ENCODE results near the gene GFOD2. TPM values are rescaled to one million over a fixed set of nuclear protein-coding genes. Genes with fewer than 3 reads are reported as not detected.

The GFOD2 gene
- total RNA-seq, 1 experiment from 2014 or later: 15.9 TPM

DNA sequence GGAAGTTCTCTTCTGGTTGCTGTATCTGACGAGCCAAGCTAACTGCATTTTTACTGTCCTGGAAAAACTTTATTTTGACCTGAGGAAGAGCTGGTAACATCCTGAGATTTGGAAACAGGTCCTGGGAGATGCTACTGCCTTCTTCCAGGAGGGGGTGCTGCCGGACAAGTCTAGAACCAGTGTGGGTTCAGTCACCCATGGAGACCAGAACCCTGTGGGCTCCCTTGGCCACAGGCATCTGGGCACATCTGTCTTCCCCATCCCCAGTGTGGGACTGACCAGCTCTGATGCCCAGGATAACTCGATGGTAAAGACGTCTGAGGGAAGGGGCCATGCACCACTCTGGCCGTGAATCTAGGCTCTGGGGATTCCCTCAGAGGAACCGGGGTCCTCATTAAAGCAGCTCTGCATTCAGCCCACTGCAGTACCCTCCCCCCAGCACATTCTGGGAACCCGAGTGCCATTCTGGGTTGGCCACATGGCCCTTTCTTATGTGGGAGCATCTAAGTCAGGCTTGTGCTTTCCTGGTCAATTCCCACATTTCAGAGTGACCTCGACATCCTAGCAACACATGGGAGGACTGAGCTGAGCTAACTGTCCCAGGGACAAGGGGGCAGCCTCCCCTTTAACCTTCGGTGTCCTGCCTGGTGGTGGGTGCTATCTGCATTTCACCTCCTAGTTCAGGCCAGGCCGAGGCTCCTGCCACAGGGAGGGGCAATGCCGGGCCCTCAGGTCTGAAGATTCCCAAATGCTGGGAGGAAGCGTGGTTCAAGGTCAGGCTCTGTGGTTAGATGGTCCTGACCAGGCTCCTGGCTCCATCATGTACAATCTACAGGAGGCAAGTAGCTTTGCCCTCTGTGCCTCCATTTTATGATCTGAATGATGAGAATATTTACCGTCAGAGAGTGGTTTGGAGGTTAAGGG, 46.1 kb downstream of the GFOD2 start:
- peak; percentile 83 for DNase-seq (ENCODE audit: low read depth)

DNA sequence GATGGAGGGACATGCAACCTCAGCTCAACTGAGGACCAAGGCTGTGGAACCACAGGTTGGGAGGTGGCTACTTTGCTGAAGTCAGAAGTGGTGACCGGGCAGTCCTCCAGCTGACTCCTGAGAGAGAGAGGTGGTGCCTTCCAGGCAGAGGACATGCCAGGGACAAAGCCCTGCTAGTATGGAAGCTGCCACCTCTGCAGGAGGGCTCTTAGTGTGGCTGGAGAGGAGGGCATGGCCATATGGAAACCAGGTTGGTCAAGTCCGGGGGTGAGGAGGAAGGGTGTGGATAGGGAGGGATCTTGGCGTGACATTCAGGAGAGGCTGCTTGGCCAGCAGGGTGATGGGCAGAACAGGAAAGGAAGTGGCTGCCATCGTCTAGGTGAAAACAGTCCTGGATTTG, 46.8 kb downstream of the GFOD2 start:
- no peak for DNase-seq (ENCODE audit: low read depth)

DNA sequence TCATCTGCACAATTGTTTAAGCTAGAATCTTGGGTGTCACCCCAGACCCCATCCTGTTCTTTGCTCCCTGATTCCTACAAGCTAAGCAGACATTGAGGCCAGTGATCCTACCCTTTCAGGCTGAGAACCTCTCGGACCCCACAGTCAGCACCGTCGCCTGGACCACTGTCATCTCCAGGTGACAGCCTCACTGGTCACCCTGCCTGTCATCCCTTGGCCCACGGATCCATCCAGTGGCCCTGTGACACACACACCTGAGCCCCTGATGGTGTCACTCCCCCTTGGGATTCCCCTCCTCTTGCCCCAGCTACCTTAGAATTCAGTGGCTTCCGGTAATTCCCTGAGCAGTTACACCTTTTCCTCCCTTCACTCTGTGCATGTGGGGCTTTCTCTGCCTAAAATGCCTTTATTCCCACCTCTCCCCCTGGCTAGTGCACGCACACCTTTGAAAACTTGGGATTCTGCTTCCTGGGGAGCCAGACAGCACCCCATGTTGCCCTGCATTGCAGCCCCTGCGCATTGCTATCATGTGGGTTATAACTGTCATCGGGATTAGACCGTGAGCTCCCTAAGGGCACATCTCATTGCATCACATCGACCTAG, 49.5 kb downstream of the GFOD2 start:
- DNase-seq (ENCODE audit: low read depth): no peak

DNA sequence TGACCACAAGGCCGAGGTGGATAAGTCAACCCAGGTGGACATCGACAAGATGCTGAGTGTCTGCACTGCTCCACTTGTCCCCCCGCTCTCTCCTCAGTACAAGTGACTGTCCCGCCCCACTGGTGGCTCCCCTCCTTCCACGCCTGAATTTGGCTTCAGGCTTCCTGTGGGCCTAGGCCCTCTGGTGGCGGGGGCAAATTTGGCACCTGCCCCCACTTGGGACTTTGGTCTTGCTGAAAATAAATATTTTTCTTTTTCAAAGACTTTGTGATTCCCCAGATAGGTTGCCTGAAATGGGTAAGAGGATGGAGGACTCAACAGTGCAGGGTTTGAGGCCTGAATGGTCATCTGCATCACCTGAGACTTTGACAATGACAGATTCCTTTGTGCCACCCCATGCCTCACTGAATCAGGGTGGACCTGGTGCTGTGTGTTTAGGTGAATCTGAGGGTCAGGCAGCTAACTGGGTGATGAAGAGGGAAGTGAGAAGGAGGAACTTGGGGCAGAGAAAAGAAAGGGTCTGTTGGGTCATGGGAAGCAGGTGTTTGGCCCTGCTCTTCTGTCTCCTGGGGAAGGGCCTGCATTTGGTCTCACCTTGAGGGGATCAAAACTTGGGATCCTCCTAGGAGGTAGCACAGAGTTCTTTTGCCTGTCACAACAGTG, 50.5 kb downstream of the GFOD2 start:
- DNase-seq (ENCODE audit: low read depth): no peak

DNA sequence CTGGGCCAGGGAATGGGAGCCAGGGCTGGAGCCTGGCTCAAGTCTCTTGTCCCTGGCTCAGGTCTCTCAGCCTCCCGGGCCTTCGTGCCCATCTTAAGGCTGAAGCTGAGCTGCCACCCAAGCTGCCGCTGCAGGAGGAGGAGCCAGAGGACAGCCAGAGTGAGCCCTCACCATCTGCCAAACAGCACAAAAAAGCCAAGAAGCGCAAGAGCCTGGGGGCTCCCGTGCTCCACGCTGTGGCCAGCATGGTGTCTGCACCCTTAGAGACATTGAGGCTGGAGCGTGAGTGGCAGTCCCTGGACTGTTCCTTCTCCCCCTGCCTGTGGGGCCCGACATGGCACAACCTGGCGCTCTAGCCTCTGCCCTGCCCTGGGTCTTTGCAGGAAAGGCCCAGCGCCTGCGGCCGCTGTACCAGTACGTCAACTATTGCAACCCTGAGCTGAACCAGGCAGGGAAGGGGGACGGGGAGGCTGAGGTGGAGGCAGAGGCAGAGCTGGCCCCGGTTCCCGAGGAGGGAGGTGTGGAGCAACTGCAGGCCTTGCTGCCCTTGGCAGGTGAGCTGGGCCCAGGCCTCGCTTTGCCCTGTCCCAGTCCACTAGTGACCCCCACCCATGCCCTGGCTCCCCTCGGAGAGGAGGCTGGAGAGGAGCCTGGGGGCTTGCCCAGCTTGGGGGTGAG, 51.2 kb downstream of the GFOD2 start:
- peak; percentile 95 for DNase-seq (ENCODE audit: low read depth)

DNA sequence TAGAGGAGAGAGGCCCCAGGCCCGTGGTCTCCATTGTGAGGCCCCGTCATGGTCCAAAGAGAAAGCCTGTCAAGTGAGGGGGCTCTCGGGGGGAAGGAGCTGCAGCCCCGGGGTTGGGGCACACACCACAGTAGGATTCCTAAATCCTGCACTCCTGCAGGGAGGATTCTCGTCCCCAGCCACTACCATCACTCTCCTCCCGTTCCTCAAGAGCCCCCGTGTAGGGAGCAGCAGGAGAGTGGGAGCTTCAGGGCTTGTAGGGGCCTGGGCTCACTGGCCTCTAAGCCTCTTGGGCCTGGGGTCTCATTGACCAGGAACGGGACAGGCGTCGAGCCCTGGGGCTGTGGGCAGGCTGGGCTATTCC, 51.7 kb downstream of the GFOD2 start:
- no peak for DNase-seq (ENCODE audit: low read depth)

DNA sequence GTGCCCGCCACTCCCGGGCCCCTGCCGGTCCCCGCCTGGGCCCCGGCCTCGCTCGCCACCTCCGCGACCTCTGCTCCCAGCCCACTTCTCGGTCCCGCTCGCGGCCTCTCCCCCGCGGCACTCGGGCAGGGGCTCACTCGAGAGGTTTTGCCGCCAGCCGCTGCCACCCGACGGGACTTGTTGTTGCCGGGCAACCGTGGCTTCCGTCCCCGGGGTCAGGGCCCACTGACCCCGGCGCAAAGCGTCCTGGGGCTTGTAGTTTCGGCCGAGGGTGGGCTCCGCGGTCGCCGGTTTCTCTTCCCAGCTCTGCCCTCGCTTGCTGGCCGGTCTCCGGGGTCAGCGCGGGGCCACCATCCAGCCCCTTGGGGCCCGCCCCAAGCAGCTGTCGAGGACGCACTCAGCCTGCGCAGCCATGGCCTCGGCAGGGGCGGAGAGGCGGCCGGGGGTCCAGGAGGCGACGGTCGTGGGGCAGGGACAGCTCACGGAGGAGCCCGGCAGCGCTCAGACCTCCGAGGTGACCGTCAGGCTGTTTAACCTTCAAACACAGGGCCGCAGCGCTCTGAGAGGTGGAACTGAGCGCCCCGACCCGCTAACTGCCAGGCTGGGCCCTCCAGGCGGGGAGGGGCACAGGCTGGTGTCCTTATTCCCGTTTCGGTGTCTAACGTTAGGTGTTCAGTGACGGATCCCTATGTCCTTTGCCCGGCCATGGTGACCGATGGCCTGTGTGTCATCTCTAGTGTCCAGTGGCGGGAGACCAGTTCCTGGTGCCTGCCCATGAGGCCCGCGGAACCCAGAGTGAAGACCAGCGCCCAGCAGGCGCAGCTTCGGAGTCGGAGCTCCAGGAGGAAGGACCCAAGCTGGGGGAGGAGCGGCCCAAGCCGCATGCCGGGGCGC, 52.3 kb downstream of the GFOD2 start, which contains the start of the genes C16orf86 and ENKD1:
Gene C16orf86, plus strand, starts transcription at position 256 of the 894 bp plus-strand sequence. Its CDS starts 157 bp downstream, at position 413.
Gene ENKD1, minus strand, starts transcription at position 192 of the 894 bp plus-strand sequence. CDS start 308 bp downstream, outside the sequence.
- peak; percentile 75 for DNase-seq (ENCODE audit: low read depth)

DNA sequence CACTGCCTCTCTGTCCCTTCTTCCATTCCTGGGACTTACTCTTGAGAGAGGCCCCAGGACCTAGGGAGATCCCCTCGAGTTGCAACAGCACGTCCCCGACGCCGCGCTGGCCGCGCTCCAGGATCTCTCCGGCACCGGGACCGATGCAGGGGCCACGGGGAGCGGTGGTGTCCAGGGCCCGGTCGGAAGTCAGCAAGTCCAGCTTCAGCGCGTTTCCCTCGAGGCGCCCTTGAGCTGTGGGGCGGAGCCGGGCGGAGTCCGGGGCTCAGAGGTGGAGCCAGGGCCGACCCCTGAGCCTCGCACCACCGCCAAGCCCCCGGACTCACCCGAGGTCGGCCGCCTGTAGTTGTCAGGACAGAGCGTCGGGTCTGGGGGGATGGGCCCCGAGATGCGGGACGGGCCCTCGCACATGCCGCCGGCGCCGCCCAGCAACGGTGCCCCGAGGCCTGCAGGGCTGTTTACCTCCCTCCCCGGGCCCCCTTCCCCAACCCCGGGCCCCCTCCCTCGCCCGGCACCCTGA, 53.0 kb downstream of the GFOD2 start:
- DNase-seq (ENCODE audit: low read depth): no peak

DNA sequence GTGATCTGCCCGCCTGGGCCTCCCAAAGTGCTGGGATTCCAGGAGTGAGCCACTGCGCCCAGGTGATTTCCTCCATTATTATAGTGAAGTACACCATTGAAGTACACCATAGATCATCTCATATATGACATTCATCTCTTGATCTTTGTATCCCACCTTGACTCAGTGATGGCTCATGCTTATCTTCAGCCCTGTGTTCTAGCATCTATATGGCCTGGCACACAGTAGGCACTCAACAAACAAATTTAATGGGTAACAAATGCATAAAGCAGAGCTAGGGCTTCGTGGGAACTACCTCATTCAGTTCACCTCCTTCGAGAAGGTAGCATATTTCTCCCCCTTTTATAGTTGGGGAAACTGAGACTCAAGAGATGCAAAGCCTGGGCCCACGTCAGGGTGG, 53.5 kb downstream of the GFOD2 start:
- no peak for DNase-seq (ENCODE audit: low read depth)

DNA sequence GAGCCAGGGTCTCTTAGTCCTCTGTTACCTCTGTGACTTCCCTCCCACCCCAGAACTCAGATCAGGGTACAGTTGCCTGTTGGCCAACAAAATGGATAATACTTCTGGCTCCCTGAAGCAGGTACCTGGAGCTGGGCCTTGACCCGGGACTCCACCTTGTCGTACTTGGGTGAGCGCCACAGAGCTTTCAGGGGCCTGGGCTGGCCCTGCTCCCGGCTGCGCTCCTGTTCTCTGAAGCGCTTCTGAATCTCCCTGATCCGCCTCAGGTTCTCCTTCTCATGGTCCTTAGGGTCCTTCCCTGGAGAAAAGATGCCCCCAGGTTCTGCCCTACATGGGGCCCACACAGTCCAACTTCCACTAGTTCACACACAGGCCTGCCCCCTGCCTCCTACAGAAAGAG, 54.2 kb downstream of the GFOD2 start:
- DNase-seq (ENCODE audit: low read depth): no peak

DNA sequence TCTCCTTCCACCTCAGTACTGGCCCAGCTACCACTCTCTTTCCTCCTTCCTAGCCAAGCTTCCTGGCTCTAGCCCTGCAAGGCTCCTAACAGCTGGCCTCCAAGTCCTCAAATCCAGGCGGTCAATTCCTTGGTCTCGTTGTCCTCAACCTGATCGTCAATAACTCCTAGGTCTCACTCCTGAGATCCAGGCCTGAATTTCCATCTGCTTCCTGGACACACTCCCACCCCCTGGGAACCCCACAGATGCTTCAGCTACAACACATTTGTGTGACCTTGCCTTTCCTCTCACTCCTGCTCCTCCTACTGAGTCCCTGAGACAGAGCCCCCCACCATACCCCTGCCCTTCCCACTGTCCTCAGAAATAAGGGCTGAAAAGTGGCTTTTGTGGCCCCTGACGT, 54.9 kb downstream of the GFOD2 start:
- DNase-seq (ENCODE audit: low read depth): no peak

DNA sequence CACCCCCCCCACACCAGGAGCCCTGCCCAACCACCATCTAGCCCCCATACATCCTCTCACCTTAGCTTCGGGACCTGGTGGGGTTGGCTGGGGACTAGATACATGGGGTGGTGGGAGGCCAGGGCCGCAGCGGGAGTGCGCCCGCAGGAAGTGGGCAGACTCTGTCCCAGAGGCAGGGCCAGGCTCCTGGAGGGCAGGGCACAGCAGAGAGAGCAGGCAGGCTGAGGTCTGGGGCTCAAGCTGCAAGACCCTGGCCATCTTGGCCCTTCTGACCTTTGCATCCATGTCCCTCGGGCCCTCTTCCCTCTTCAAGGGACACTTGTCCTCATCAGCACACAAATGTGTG, 55.3 kb downstream of the GFOD2 start:
- no peak for DNase-seq (ENCODE audit: low read depth)

DNA sequence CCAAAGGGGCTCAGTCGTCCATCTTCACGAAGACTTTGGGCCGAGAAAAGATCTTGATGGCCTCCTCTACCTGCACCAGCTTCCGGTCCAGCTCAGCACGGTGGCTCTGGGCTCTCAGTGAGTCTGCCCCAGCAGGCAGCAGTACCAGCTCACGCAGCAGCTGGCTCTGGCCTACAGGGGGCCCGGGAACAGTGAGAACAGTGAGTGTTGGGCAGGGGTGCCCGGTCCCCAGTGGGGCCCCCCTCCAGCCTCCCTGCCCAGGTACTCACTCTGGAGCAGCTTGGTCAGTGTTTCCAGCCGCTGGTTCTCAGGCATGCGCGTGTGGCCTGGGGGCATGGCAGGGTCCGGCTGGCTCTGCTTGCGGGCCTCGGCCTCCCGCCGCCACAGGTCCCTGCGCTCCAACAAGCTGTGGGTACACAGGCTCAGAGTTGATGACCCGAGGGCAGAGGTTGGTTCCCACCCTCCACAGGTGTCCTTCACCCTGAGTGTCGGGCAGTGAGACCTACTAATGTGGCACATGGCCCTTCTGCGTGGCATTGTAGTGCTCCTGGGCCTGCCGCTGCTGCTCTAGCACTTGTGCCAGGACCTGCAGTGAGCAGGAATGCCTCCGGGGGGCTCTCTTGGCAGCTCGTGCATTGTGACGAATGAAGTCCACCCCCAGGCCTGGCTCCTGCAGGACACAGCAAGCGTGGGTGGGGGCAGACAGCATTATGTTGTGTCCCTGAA, 55.8 kb downstream of the GFOD2 start:
- no peak for DNase-seq (ENCODE audit: low read depth)

DNA sequence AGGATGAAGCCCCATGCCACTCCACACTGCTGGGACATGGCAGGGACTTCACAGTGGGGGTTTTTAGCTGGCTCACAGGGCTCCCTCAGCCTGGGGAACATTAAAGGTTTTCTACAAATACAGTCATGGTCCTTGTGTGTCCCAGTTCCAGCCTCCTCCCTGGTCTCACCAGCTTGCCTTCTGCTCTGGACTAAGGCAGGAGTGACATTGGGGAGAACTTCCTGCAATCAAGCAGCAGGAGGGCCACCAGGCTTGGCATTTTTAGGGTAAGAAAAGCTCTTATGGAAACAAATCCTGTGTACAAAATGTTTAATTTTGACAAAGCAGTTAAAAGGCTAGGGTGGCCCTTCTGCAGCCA, 56.5 kb downstream of the GFOD2 start:
- DNase-seq (ENCODE audit: low read depth): no peak

DNA sequence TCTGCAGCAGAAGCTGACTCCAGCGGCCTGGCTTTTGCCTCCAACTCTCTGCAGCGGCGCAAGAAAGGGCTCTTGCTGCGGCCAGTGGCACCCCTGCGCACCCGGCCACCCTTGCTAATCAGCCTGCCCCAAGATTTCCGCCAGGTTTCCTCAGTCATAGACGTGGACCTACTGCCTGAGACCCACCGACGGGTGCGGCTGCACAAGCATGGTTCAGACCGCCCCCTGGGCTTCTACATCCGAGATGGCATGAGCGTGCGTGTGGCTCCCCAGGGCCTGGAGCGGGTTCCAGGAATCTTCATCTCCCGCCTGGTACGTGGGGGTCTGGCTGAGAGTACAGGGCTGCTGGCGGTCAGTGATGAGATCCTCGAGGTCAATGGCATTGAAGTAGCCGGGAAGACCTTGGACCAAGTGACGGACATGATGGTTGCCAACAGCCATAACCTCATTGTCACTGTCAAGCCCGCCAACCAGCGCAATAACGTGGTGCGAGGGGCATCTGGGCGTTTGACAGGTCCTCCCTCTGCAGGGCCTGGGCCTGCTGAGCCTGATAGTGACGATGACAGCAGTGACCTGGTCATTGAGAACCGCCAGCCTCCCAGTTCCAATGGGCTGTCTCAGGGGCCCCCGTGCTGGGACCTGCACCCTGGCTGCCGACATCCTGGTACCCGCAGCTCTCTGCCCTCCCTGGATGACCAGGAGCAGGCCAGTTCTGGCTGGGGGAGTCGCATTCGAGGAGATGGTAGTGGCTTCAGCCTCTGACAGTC, 57.0 kb downstream of the GFOD2 start:
- DNase-seq (ENCODE audit: low read depth): no peak

DNA sequence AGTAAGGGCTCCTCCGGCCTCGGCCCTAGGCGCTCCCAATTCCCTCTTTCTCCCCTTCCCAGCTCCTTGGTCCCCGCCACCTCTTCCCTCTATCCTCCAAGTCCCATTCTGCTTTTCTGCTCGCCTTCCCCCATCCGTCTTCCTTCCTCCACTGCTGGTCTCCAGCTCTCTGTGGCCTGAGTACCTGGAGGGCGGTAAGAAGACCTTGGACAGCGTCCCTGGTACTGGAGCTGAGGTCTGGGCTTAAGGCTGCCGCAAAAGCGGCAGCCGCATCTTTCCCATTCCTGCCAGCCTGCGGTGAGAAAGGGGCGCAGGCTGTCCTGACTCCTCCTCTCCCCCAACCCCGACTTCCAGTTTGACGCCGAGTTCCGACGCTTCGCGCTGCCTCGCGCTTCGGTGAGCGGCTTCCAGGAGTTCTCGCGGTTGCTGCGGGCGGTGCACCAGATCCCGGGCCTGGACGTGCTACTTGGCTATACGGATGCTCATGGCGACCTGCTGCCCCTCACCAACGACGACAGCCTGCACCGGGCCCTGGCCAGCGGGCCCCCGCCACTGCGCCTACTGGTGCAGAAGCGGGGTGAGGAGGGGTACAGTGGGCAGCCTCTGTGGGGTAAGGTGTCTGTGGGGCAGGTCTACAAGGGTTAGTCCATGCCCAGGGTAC, 57.9 kb downstream of the GFOD2 start:
- DNase-seq (ENCODE audit: low read depth): no peak

DNA sequence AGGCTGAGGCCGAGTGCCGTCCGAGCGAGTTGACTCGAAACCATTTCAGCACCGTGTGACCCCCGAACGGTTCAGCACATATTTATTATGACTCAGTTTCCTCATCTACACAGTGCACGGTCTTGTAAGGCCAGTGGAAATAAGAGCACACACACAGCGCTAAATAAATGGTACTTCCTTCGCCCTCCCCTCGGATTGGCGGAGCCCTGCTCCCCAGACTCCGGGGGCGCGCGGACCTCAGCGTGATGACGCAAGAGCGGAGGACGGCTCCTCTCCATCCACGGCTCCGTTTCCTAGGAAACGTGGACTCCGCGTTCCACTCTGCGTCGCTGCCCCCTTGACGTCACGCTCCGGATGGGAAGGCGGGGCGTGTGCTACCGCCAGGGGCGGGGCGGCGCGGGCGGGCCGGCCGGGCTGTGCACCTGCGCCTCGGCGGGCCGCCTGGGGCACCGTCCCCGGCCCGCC, 58.5 kb downstream of the GFOD2 start, which contains the start of gene PARD6A:
Gene PARD6A, plus strand, starts transcription at position 397 of the 465 bp plus-strand sequence. CDS start 79 bp downstream, outside the sequence.
- peak; percentile 96 for DNase-seq (ENCODE audit: low read depth)

Measured in LHCN-M2 (cell line).